ENCODE measurements around the gene GNA15.
A peak's percentile ranks its signal among the peaks of the same experiment; 100 is the strongest.

The GNA15 gene

GRCh38 chr19:3119693-3120380 lies 16.0 kb upstream of the GNA15 start:
- DNase-seq = peak in 1 of 56 donors; percentile 18

DNA sequence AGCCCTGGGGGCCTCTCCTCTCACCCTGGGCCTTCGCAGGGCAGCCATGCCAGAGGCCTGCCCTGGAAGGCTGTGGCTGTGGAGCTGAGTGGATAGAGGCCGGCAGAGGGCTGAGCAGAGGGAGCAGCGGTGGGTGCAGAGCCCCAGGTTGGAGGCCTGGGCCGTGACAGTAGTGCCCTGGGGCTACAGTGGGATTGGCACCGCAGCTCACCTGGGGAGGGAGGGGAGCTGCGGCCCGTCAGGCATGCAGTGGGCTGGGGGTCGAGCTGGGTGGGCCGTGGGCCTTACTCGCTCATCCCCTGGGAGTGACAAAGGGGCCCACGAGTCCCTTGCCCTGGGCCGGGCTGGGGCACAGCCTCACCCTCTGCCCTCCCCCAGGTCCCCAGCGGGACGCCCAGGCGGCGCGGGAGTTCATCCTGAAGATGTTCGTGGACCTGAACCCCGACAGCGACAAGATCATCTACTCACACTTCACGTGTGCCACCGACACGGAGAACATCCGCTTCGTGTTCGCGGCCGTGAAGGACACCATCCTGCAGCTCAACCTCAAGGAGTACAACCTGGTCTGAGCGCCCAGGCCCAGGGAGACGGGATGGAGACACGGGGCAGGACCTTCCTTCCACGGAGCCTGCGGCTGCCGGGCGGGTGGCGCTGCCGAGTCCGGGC lies 15.1 kb upstream of the GNA15 start:
- no peak for DNase-seq

GRCh38 chr19:3121396-3121795 lies 14.4 kb upstream of the GNA15 start:
- DNase-seq = no peak

GRCh38 chr19:3121821-3122511 lies 13.9 kb upstream of the GNA15 start:
- no peak for DNase-seq

DNA sequence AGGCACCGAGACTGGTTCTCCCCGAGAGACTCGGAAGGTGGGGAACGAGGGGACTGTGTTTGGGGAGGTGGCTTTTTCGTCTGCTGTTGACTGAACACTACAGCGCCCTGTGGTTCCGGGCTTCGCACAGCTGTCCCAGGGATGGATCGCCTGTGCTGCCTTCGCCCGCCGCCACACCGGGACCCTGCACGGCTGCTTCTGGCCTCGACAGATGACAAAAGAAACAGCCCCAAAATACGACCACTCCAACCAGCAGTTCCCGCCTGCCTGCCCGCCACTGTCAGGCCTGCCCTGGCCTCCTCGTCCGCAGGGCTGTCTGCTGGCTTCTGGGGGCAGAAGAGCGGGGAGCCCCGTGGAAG lies 13.3 kb upstream of the GNA15 start:
- no peak for DNase-seq

DNA sequence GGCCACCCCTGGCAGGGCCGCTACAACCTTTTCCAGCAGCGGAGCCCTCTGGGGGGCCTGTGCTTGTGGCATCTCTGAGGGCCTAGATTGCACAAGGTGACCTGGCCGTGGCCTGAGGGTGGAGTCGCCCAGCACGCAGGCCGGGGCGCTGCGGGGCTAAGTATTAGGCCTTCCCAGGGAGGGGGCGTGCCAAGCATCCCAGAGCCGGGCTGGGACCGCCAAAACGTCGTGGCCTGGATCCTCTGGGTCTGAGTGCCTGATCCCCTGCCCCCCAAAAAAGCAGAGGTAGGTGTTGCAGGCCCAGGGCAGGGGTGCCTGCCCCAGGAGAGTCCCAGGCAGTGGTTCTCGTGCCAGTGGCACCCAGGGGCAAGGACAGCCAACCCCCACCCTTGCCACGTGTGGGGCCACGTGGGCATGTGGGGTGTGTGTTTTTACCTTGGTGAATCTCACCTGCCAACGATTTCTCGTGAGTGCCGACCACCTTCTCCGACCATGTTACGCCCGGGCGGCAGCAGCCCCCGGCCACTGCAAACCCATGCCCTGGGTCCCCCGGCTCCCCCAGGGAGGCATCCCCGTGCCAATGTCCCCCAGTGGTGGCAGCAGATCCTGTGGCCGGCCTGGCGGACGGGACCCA lies 12.6 kb upstream of the GNA15 start:
- DNase-seq = no peak

DNA sequence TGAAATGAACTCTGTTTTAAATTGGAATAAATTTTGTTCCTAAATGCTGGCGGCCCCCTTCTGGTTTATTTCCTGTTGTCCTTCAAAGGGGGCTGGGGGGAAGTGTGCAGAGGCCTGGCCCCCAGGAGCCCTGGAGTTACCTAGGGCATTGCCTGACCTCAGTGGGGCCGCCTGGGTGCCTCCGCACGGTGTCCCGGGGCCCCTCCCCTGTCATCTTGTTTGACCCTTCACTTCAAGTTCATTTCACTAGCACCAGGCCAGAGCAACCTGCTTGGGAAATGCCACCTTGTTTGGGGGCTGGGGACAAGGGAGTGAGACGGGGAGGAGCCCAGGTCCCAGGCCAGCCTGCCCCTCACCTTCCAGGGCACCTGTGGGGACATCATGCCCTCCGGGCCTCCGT lies 11.9 kb upstream of the GNA15 start:
- DNase-seq = no peak

GRCh38 chr19:3124630-3125029 lies 11.2 kb upstream of the GNA15 start:
- no peak for DNase-seq

GRCh38 chr19:3125900-3126524 lies 9.8 kb upstream of the GNA15 start:
- DNase-seq = peak in 8 of 56 donors; percentile 3 to 30 (median 18)

DNA sequence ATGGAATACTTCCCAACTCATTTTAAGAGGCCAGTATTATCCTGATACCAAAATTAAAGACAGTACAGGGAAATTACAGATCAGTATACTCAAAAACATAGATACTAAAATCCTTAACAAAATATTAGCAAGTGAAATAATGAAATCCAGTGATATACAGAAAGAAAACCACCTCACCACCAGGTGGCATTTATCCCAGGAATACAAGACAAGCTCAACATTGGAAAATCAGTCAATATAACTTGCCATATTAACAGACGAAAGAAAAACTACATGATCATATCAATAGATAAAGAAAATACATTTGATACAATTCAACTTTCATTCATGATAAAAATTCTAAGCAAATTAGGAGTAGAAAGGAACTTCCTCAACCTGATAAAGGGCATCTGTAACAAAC lies 6.7 kb upstream of the GNA15 start:
- no peak for DNase-seq

- DNase-seq = no peak
These were observed 4.7 kb upstream of the GNA15 start for GRCh38 chr19:3131168-3131567.

DNA sequence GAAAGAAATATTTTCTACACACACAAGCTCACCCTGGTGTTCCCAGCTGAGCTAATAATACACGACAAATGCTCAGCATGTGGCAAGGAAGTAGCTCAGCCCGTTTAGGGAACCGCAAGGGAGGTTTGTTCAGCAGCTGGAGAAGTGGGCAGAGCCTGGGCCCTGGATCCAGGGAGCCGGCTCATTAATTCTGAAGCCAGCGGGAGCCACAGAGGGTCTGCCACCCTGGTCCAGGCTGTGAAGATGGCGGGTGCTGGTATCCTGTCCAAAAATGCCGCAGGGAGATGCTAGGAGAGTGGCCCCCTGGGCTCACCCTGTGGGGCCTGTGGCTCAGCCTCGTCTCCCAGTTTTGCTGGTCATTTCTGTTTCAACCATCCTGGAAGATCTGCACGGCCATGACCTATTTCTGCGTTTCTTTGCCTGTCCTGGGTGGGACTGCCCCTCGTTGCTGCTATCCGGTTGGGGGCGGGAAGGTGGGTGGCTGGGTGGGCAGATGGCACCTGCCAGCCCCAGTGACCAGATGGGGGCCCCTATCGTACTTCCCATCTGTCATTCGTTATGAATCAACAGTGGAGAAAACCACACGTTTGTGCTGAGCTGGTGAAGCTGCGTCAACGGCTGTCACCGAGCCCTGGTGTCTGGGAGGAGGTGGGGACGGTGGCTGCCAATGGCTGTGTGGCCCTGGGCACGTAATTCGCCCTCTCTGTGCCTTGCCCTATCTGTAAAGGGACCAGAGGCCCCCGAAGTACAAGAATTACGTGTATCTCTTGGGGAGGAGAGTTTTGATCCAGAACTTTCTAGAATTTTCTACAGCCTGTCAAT lies 2.7 kb upstream of the GNA15 start:
- DNase-seq = peak in 21 of 56 donors; percentile 9 to 56 (median 22)

GRCh38 chr19:3133793-3134116 lies 2.1 kb upstream of the GNA15 start:
- DNase-seq = no peak

DNA sequence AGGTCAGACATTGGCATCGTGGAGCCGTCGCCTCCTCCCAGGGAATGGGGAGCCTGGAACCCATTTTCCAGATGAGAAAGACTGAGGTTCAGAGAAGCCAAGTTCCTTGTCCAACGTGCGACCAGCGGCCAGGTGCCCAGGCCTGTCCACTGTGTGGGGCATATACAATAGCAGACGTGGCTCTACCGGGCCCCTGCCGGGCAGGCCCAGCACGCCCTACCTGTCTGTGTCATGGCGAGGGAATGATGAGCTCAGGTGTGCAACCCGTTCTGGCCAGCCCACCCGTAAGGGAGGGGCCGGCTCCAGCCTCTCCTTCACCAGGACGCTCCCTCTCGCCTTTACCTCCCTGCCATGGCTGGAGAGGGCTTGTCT lies 837 bp downstream of the GNA15 start:
- DNase-seq = no peak

DNA sequence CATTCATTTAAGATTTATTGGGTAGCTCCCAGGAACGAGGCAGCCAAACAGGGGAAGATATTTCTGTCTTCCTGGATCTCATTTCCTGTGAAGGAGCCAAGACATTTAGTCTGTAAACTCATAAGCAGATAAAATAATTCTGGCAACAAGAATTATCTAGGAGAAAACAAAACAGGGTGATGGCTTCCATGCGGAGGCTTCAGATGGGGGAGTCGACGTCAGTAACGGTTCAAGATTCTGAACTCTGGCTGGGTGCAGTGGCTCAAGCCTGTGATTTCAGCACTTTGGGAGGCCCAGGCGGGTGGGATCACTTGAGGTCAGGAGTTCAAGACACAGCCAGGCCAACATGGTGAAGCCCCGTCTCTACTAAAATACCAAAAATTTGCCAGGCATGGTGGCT lies 1.3 kb downstream of the GNA15 start:
- DNase-seq = no peak

DNA sequence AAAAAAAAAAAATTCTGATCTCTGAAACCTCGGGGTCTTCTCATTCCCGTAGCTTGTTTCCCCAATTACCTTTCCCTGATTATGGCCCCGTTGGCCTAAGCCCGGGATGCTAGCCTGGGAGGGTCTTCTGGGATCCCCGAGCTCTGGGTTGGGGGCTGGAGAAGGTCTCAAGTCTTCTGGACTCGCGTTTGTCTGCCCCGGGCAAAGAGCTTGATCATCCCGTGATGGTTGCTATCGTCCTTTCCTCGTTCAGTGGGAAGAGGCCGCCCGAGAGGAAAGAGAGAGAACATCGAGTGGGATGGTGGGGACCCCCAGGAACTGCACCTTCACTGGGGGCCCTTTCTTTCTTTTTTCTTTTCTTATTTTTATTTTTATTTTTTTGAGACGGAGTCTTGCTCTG lies 2.4 kb downstream of the GNA15 start:
- no peak for DNase-seq

GRCh38 chr19:3140667-3141038 lies 4.8 kb downstream of the GNA15 start:
- no peak for DNase-seq

DNA sequence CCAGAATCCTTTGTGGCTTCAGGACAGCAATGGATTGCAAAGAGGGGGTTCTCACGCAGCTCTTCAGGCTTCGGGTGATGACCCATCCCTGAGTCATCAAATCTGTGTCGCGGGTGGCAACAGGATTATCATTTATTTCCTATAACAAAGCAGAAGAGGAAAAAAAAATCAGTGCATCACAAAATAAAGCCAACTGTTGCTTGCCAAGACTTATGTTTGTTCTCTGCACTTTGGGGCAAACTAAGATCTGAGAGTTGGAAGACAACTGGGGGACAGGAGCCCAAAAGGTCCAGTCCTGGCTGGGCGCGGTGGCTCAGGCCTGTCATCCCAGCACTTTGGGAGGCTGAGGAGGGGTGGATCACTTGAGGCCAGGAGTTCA lies 6.4 kb downstream of the GNA15 start:
- peak in 1 of 56 donors; percentile 43 for DNase-seq

DNA sequence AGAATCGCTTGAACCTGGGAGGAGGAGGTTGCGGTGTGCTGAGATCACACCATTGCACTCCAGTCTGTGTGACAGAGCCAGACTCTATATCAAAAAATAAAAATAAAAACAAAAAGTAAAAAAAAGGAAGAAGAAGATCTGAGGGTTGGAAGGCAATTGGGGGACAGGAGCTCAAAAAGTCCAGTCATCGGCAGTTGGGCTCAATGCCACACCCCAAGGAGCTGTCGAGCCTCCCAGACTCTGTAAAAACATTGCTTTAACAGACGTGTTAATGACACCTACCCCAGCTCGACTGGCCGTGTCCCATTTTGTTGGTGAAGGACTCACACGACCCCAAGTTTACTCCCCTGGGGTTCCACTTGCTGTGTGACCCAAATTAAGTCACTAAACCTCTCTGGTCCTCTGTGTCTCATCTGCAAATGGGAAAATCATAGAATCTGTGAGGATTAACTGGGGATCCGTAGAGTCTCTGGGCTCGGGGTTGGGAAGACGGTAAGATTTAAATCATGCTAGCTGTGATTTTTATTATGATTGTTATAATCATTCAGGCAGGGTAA lies 7.0 kb downstream of the GNA15 start:
- DNase-seq = no peak

- DNase-seq = peak in 6 of 56 donors; percentile 8 to 30 (median 20)
These were observed 10.3 kb downstream of the GNA15 start for GRCh38 chr19:3145909-3146676.

All from amygdala (tissue), 56 donors.